Parathyroid adenoma (tissue), 2 donors: Measurements from ENCODE around the gene CDK13.

Source experiments
- H2AFZ ChIP-seq: fragments of 300-600 bp; sonication (generic); one replicate; pipeline ENCODE4 v1.7.0; 2017; ENCODE audit warnings: antibody characterized with exemption, mild to moderate bottlenecking
- H3K27ac ChIP-seq: fragments of 300-600 bp; sonication (generic); one replicate; pipeline ENCODE4 v1.7.0; 2017
- H3K27me3 ChIP-seq: fragments of 300-600 bp; sonication (generic); one replicate; pipeline ENCODE4 v1.7.0; 2017; ENCODE audit warnings: low read length; ENCODE audit not compliant: control insufficient read depth, insufficient read depth
- H3K36me3 ChIP-seq: fragments of 300-600 bp; sonication (generic); one replicate; pipeline ENCODE4 v1.7.0; 2017; ENCODE audit warnings: low read length; ENCODE audit not compliant: control insufficient read depth, insufficient read depth
- H3K4me1 ChIP-seq: fragments of 300-600 bp; sonication (generic); one replicate; pipeline ENCODE4 v1.7.0; 2017; ENCODE audit warnings: control low read depth
- H3K4me2 ChIP-seq: fragments of 300-600 bp; sonication (generic); one replicate; pipeline ENCODE4 v1.7.0; 2017; ENCODE audit warnings: low read length
- H3K4me3 ChIP-seq: fragments of 300-600 bp; sonication (generic); one replicate; pipeline ENCODE4 v1.7.0; 2017; ENCODE audit warnings: low read depth, low read length
- H3K79me2 ChIP-seq: fragments of 300-600 bp; sonication (generic); one replicate; pipeline ENCODE4 v1.7.0; 2017; ENCODE audit warnings: control low read depth
- H3K9ac ChIP-seq: fragments of 300-600 bp; sonication (generic); one replicate; pipeline ENCODE4 v1.7.0; 2017; ENCODE audit warnings: mild to moderate bottlenecking
- H3K9me3 ChIP-seq: fragments of 300-600 bp; sonication (generic); one replicate; pipeline ENCODE4 v1.7.0; 2017; ENCODE audit warnings: low read length; ENCODE audit not compliant: control insufficient read depth
- CTCF ChIP-seq: fragments of 300-600 bp; sonication (generic); IDR thresholded peaks from one replicate; pipeline ENCODE4 v1.7.0; 2017; ENCODE audit warnings: antibody characterized with exemption, mild to moderate bottlenecking
- donor health status: primary hyperparathyroidism.

CDK13 gene

GRCh38 chr7:40058026-40058425 lies 108.0 kb downstream of the CDK13 start:
- Histone ChIP-seq H3K36me3 (no peaks in the 10 kb centered on the region), H3K27ac (no peak overlapping the region), H3K4me2 (no peak overlapping the region), H3K4me3 (no peak overlapping the region), H3K9me3 (no peaks in the 10 kb centered on the region), H3K79me2 (peaks cover 2% of the 10 kb centered on the region), H3K27me3 (no peaks in the 10 kb centered on the region), H2AFZ (no peak overlapping the region), H3K9ac (no peak overlapping the region), H3K4me1 (peaks cover 5% of the 10 kb centered on the region)
- TF ChIP-seq CTCF = no peak

- no peak for TF ChIP-seq CTCF
These were observed 108.6 kb downstream of the CDK13 start for GRCh38 chr7:40058636-40059035.

GRCh38 chr7:40059057-40059456 lies 109.0 kb downstream of the CDK13 start:
- H3K9me3 ChIP-seq = no peaks in the 10 kb centered on the region
- no peak overlapping the region for H2AFZ ChIP-seq
- H3K36me3 ChIP-seq = no peaks in the 10 kb centered on the region
- no peak overlapping the region for H3K4me2 ChIP-seq
- H3K27me3 ChIP-seq = no peaks in the 10 kb centered on the region
- no peak overlapping the region for H3K9ac ChIP-seq
- no peak overlapping the region for H3K27ac ChIP-seq
- no peak overlapping the region for H3K4me3 ChIP-seq
- H3K79me2 ChIP-seq = peaks cover 2% of the 10 kb centered on the region
- no peak for TF ChIP-seq CTCF
- peaks cover 5% of the 10 kb centered on the region for H3K4me1 ChIP-seq

More at GRCh38 chr7:40058636-40059035, 108.6 kb downstream of the CDK13 start:
- no peaks in the 10 kb centered on the region for H3K9me3 ChIP-seq
- no peak overlapping the region for H3K4me3 ChIP-seq
- no peak overlapping the region for H3K9ac ChIP-seq
- H3K4me2 ChIP-seq = no peak overlapping the region
- no peak overlapping the region for H2AFZ ChIP-seq
- H3K27me3 ChIP-seq = no peaks in the 10 kb centered on the region
- H3K4me1 ChIP-seq = peaks cover 5% of the 10 kb centered on the region
- H3K36me3 ChIP-seq = no peaks in the 10 kb centered on the region
- H3K79me2 ChIP-seq = peaks cover 2% of the 10 kb centered on the region
- no peak overlapping the region for H3K27ac ChIP-seq

GRCh38 chr7:40072268-40072667 lies 122.2 kb downstream of the CDK13 start:
- Histone ChIP-seq H3K79me2 (peaks cover 2% of the 10 kb centered on the region), H3K9ac (no peak overlapping the region), H3K4me2 (no peak overlapping the region), H3K9me3 (no peaks in the 10 kb centered on the region), H2AFZ (no peak overlapping the region), H3K4me3 (no peak overlapping the region), H3K27ac (no peak overlapping the region), H3K36me3 (no peaks in the 10 kb centered on the region), H3K27me3 (no peaks in the 10 kb centered on the region), H3K4me1 (no peaks in the 10 kb centered on the region)
- no peak for TF ChIP-seq CTCF

GRCh38 chr7:40073239-40073638 lies 123.2 kb downstream of the CDK13 start:
- Histone ChIP-seq H3K4me3 (no peak overlapping the region), H3K4me2 (no peak overlapping the region), H3K9me3 (no peaks in the 10 kb centered on the region), H2AFZ (no peak overlapping the region), H3K36me3 (no peaks in the 10 kb centered on the region), H3K4me1 (no peaks in the 10 kb centered on the region), H3K27me3 (no peaks in the 10 kb centered on the region), H3K79me2 (peaks cover 2% of the 10 kb centered on the region), H3K27ac (no peak overlapping the region), H3K9ac (no peak overlapping the region)
- no peak for TF ChIP-seq CTCF
